Stromal cell of bone marrow (primary cell): Measurements from ENCODE around the gene STXBP1.
A peak's percentile ranks its signal among the peaks of the same experiment; 100 is the strongest.
"Not testable (repeated sequence)": the region's sequence is repeated elsewhere in the genome, so short reads cannot be mapped to it uniquely, and the experiment has no call there.

Experiments used
- DNase-seq: peaks from one replicate; pipeline ENCODE4 v3.0.0-alpha.2; 2012; ENCODE audit warnings: low read depth

STXBP1 gene

DNA sequence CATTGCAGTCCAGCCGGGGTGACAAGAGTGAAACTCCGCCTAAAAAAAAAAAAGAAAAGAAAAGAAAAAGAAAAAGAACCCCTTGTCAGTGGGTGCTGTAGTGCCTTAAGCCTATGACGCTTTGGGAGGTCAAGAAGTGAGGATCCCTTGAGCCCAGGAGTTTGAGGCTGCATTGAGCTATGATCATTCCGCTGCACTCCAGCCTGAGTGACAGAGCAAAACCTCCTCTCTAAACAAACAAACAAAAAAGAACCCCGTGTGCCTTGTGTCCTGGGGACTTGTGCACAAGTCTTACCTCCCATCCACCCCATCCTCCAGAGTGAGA, 33.5 kb upstream of the STXBP1 start:
- DNase-seq: no peak

GRCh38 chr9:127578952-127579853, 32.9 kb upstream of the STXBP1 start:
- peak; percentile 98 for DNase-seq

DNA sequence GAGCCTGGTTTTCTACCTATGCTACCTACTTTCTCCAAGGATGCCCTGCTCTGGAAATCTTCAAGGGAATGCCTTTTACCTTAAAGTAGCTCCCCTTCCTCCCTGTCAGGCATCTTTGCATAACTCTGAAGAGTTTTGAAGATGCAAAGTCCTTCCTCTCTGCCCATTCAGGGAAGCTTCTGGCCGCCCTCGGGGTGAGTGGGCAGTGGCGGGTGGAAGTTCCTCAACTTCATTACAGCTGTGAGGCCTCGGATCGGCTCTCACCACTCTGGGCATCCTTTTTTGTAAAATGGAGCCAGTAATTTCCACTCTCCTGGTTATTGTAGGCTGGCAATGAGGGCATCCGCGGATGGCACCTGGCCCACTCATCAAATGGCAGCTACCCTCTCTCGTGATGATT, 31.7 kb upstream of the STXBP1 start:
- no peak for DNase-seq

DNA sequence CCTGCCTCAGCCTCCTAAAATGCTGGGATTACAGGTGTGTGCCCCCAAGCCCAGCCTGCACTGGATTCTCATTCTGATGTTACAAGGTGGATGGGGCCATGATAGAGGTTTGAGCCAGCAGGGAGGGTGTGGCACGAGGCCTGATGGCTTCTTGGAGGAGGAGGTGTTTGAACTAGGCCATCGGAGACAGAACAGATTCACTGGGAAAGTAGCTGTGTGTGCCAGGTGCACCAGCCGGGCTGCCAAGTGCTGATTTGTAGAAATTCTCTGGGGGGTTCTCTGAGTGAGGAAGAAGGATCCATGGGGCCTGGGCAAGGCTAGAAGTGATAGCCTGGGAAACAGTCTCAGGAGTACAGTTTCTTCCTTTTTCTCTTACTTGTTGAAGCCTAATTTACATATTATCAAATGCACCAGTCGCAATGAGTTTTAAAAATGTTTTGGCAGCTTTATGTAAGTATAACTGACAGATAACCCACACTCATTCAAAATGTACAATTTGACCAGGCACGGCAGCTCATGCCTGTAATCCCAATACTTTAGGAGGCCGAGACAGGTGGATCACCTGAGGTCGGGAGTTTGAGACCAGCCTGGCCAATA, 31.1 kb upstream of the STXBP1 start:
- no peak for DNase-seq

DNA sequence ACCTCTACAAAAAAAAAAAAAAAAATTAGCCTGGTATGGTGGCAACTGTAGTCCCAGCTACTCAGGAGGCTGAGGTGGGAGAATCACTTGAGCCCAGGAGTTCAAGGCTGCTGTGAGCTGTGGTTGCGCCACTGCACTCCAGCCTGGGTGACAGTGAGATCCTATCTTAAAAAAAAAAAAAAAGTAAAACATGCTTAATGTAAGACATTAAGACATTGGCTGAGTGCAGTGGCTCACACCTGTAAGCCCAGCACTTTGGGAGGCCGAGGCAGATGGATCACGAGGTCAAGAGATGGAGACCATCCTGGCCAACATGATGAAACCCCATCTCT, 27.6 kb upstream of the STXBP1 start:
- not testable (repeated sequence) for DNase-seq

DNA sequence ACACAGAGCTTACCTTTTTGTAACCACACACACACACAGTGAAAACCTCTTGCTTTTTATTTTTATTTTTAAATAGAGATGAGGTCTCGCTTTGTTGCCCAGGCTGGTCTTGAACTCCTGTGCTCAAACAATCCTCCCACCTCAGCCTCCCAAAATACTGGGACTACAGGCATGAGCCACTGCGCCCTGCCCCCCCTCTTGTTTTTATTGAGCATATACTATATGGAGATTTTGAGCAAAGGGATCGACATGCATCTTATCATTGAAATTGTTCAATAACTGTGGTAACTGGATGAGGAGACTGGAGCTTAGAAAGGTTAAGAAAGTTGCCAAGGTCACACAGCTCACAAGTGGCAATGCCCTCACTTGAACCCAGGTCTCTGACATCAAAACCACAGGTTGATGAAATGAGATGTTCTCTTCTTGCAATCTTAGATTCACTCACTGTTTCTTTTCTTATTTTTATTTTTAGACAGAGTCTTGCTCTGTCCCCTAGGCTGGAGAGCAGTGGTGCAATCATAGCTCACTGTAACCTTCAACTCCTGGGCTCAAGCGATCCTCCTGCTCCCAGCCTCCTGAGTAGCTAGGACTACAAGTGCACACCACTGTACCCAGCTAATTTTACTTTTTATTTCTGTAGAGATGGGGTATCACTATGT, 26.8 kb upstream of the STXBP1 start:
- no peak for DNase-seq

DNA sequence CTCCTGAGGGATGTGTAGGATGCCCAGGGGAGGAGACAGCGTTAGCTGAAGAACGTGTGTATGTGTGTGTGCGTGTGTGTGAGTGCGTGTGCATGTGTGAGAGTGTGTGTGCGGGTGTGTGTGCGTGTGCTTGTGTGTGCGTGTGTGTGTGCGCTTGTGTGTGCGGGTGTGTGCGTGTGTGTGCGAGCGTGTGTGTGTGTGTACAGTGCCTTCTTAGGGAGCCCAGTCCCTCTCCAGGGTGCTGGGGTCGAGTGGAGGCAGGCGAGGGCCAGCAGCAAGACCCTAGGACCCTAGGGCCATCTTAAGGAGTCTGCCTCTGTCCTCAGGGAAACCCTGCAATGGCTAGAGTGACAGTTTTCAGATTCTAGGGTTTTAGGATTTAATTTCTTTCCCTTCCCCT, 26.0 kb upstream of the STXBP1 start:
- DNase-seq: no peak

- peak; percentile 62 for DNase-seq
These were observed 25.5 kb upstream of the STXBP1 start for GRCh38 chr9:127586537-127586936.

- no peak for DNase-seq
These were observed 24.1 kb upstream of the STXBP1 start for GRCh38 chr9:127587966-127588365.

DNA sequence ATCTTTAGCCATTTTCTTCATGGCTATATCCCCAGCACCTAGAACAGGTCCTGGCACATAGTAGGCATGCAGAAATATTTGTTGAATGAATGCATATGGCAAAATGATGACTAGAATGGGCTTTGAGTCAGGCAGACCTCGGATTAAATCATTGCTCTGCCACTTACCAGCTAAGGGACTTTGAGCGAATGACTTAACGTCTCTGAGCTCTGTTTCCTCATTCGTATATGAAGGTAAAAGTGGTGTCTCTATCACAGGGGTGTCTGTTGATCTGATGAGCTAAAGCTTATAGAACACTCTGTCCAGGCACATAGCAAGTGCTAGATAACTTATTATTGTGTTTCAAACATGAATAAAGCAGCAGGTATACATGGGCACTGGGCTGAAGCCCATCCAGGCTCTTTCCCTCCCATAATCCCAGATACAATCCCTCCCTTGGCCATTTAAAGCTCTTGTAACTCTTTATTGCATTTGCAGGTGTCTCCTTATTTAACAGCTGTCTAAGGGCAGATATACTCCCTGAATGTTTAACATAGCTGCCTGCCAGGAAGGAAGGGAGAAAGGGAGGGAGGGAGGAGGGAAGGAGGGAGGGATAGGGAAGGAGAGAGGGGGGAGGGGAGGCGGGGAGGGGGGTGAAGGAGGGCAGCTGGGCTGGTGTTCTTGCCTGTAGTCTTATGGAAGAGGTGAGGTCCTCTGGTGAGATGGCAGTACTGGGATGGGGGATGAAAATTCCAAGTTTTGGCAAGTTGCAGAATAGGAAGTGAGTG, 23.2 kb upstream of the STXBP1 start:
- no peak for DNase-seq

DNA sequence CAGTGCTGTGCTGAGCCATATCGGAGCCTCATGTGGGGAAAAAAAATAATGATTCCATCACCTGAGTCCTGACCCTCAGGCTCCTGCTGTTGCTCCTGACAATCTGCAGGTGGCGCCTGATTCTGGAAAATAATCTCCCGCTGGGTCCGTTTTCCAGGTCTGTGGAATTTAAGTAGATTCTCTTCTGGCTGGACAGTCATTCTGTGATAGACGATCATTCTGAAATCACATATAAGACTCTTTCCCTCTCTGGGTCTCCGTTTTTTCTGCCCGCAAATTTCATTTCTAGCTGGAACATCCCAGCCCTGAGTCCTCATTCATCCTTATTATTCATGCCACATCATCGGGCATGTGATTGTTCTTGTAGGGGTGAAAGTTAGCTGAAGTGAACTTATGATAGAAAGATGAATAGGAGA, 22.1 kb upstream of the STXBP1 start:
- peak; percentile 63 for DNase-seq

- no peak for DNase-seq
These were observed 16.5 kb upstream of the STXBP1 start for GRCh38 chr9:127595611-127596010.

DNA sequence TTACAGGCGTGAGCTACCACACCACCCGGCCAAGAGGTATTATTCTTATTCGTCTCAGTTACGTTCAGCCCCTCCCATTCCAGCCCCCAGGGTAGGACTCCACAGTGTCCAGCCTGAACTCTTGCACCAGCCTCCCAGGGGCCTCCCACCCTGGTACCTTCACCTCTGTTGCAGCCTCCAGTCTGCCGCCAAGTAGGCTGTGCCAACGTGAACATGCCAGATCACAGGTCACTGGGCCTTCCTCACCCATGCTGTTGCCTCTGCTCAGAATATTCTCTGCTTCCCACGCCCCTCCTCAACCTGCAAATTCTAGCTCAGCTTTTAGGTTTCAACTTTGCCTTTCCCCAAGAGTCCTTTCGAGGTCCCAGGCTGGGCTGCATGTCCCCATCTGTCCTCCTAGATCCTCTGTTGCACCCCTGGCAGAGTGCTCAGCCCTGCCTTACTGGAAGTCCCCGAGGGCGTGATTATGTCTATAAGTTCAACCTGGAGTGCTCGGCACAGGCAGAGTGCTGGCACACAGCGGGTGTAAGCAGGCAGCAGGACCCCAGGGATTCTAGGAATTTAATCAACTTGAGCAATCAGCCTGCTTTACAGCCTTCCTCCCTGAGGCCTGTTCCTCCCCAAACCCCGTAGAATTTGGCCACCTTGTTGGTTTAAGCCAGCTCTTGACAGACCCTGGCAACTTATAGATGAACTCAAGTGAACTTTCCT, 13.1 kb upstream of the STXBP1 start:
- DNase-seq: no peak

DNA sequence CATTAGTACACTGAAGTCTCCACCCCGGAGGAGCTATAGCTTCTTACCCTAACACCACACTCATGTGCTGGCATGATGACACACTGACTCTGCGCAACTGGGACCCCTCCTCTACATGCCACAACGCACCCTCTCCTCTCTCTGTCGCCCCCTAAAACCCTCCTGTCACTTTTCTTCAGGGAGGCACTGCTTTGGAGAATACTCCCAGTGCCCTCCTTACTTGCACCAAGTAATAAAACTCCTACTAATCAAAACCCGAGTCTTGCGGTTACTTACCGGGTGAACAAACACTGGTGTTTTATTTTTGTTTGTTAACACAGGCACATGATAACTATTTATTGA, 12.6 kb upstream of the STXBP1 start:
- DNase-seq: no peak

DNA sequence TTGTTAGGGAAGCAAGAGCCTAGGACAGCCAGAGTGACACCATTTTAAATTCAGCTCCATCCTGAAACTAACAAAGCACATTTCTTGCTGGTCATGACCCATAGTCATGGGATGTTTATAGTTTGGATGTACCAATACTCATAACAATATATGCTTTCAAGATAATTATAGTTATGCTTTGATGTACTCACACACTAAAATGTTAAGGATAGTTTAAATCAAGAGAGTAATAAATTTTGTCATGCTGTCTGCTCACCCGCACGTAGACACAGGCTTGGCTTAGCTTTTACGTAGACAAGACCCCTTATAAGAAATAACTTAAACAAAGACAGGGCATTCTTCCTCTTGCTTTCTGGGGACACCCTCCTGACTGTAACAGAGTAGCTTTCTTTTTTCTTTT, 8.9 kb upstream of the STXBP1 start:
- no peak for DNase-seq

- no peak for DNase-seq
These were observed 6.0 kb upstream of the STXBP1 start for GRCh38 chr9:127606043-127606442.

GRCh38 chr9:127608104-127608966, 3.7 kb upstream of the STXBP1 start:
- DNase-seq: no peak

GRCh38 chr9:127611603-127611898, 526 bp upstream of the STXBP1 start:
- DNase-seq: no peak

GRCh38 chr9:127612939-127613582, 984 bp downstream of the STXBP1 start:
- peak; percentile 47 for DNase-seq

GRCh38 chr9:127613583-127613954, 1.5 kb downstream of the STXBP1 start:
- DNase-seq: no peak

GRCh38 chr9:127614961-127615360, 2.9 kb downstream of the STXBP1 start:
- DNase-seq: no peak
